Transverse colon (tissue), 3 donors: ENCODE results near the gene PROK1.

Source experiments
- POLR2A ChIP-seq: fragments of 450-650 bp; IDR thresholded peaks from one replicate; pipeline ENCODE4 v1.6.1; 2016; ENCODE audit warnings: antibody characterized with exemption, mild to moderate bottlenecking, moderate library complexity
- TF ChIP-seq, protein P1 (sequence below), 5 experiments: fragments of 200-600 bp in 3 of 5; fragments of 450-650 bp in 2 of 5; sonication (generic) in 3 of 5; IDR thresholded peaks; 1 replicate in 2 of 5; 2 replicates in 3 of 5; pipeline ENCODE4 v1.5.1; 2016 to 2017; ENCODE audit warnings: antibody characterized with exemption in 5 of 5, inconsistent platforms in 3 of 5, mild to moderate bottlenecking in 2 of 5, moderate library complexity in 1 of 5

DNA sequence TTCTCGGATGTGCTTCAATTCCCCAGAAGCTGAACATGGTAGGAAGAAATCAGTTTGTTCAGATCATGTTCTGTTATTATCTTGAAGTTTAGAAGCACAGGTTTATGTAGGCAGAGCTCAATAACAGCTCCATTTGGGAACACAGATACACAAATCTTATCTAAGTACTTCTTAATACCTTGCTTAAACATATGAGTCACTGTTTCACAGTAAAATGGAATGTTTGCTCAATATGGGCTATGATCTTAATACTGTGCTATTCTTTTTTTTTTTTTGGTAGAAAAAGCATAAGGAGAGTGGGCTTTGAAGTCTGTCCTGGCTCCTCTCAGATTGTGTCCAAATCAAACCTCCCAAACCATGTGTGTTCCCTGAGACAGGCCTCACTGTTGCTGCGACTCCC is 13.4 kb downstream of the PROK1 start:
- TF ChIP-seq POLR2A, result no peak
- TF ChIP-seq, protein P1, sequence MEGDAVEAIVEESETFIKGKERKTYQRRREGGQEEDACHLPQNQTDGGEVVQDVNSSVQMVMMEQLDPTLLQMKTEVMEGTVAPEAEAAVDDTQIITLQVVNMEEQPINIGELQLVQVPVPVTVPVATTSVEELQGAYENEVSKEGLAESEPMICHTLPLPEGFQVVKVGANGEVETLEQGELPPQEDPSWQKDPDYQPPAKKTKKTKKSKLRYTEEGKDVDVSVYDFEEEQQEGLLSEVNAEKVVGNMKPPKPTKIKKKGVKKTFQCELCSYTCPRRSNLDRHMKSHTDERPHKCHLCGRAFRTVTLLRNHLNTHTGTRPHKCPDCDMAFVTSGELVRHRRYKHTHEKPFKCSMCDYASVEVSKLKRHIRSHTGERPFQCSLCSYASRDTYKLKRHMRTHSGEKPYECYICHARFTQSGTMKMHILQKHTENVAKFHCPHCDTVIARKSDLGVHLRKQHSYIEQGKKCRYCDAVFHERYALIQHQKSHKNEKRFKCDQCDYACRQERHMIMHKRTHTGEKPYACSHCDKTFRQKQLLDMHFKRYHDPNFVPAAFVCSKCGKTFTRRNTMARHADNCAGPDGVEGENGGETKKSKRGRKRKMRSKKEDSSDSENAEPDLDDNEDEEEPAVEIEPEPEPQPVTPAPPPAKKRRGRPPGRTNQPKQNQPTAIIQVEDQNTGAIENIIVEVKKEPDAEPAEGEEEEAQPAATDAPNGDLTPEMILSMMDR (IDR thresholded peaks at IDR 0.05), result no peak
